ENCODE data around the gene CLEC4M. TPM values are rescaled to one million over a fixed set of nuclear protein-coding genes. Genes with fewer than 3 reads are reported as not detected.

CLEC4M gene
- total and polyA plus RNA-seq, 8 donors, result 0.78 to 2.7 (median 1.4) TPM; not detected in 1

GRCh38 chr19:7787602-7788177 is 24.6 kb downstream of the CLEC4M start:
- no peak for DNase-seq
- peaks cover 0 to 36% of the 10 kb centered on the region in 2 donors for H3K4me1 ChIP-seq
- intact Hi-C loops (cut with DNase I), result no loop called here
- ATAC-seq, result no peak
- peaks cover 29 to 46% of the 10 kb centered on the region in 2 donors for H3K27me3 ChIP-seq
- no peaks in the 10 kb centered on the region for H3K36me3 ChIP-seq
- H3K9me3 ChIP-seq, result peaks cover 0 to 8% of the 10 kb centered on the region in 2 donors
- H3K4me3 ChIP-seq, result peak overlapping the region in 1 of 2 donors; percentile 19
- H3K27ac ChIP-seq, result no peak overlapping the region
- TF ChIP-seq CTCF (IDR thresholded peaks at IDR 0.05), result no peak

GRCh38 chr19:7788178-7788932 is 25.3 kb downstream of the CLEC4M start:
- peaks cover 0 to 34% of the 10 kb centered on the region in 2 donors for H3K4me1 ChIP-seq
- H3K4me3 ChIP-seq, result peak overlapping the region in 1 of 2 donors; percentile 19
- no peak overlapping the region for H3K27ac ChIP-seq
- TF ChIP-seq CTCF (IDR thresholded peaks at IDR 0.05), result no peak
- DNase-seq (no peak), ATAC-seq (no peak)
- peaks cover 0 to 8% of the 10 kb centered on the region in 2 donors for H3K9me3 ChIP-seq
- intact Hi-C loops (cut with DNase I), result no loop called here
- no peaks in the 10 kb centered on the region for H3K36me3 ChIP-seq
- H3K27me3 ChIP-seq, result peaks cover 29 to 46% of the 10 kb centered on the region in 2 donors

GRCh38 chr19:7788933-7789323 is 25.9 kb downstream of the CLEC4M start:
- no peaks in the 10 kb centered on the region for H3K36me3 ChIP-seq
- TF ChIP-seq CTCF (IDR thresholded peaks at IDR 0.05), result no peak
- H3K9me3 ChIP-seq, result peaks cover 0 to 8% of the 10 kb centered on the region in 2 donors
- H3K27me3 ChIP-seq, result peaks cover 29 to 46% of the 10 kb centered on the region in 2 donors
- H3K4me3 ChIP-seq, result no peak overlapping the region
- ATAC-seq (no peak), DNase-seq (no peak)
- H3K4me1 ChIP-seq, result peaks cover 0 to 28% of the 10 kb centered on the region in 2 donors
- no peak overlapping the region for H3K27ac ChIP-seq
- intact Hi-C loops (cut with DNase I), result no loop called here

- Histone ChIP-seq H3K4me1 (peaks cover 0 to 23% of the 10 kb centered on the region in 2 donors), H3K4me3 (no peak overlapping the region), H3K27ac (no peak overlapping the region), H3K36me3 (no peaks in the 10 kb centered on the region), H3K9me3 (peaks cover 0 to 8% of the 10 kb centered on the region in 2 donors), H3K27me3 (peaks cover 29 to 46% of the 10 kb centered on the region in 2 donors)
- no peak for TF ChIP-seq CTCF (IDR thresholded peaks at IDR 0.05)
- intact Hi-C loops (cut with DNase I), result no loop called here
- ATAC-seq (no peak), DNase-seq (no peak)
Measured at GRCh38 chr19:7789447-7789846, 26.4 kb downstream of the CLEC4M start.

GRCh38 chr19:7790416-7790815 is 27.4 kb downstream of the CLEC4M start:
- no peaks in the 10 kb centered on the region for H3K36me3 ChIP-seq
- ATAC-seq (no peak), DNase-seq (no peak)
- peaks cover 0 to 19% of the 10 kb centered on the region in 2 donors for H3K4me1 ChIP-seq
- peaks cover 0 to 3% of the 10 kb centered on the region in 2 donors for H3K9me3 ChIP-seq
- H3K27ac ChIP-seq, result no peak overlapping the region
- TF ChIP-seq CTCF (IDR thresholded peaks at IDR 0.05), result no peak
- H3K4me3 ChIP-seq, result no peak overlapping the region
- intact Hi-C loops (cut with DNase I), result loop anchor here in 1 of 2 donors (10.0 kb wide), 1 partner anchor 106 kb away; the partner anchor contains the start of gene TRAPPC5
- H3K27me3 ChIP-seq, result peaks cover 29 to 46% of the 10 kb centered on the region in 2 donors
